ENCODE results near the gene EFCAB11.
A peak's percentile ranks its signal among the peaks of the same experiment; 100 is the strongest.

DNA sequence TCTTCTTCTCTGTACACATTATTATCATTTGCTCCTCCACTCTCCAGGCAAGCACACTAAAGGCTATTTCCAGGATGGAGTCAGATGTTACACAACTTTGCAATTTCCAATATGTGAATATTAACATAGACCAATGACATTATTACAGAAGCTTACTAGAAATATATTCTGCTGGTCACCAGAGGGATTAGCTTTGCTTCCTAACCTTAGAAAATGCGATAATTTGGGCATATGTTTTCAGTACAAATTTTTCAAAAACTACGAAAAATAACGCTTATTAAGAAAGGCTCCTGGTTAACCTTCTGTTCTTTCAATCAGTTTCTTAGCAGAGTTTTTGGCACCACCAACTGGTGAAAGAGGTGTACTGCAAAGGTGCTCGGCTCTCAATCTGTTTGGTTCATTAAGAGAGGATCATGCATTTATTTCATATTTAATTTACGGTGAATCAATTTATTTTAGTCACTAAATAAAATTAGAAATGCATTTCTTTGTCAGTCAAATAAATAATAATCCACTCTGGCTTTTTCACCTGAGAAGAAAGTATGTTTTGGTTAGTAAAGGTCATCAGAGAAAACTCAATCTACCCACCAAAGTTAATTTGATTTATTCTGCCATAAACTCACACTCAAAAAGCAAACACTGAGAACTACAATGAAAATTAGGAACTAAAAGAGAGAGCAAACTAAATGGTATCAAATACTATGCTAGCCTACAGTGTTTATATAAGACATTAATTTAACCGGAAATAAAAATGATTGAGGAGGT is 39.2 kb downstream of the EFCAB11 start:
- TF ChIP-seq EZH2phosphoT487 (IDR thresholded peaks at IDR 0.05; ENCODE audit: borderline replicate concordance, low read length), result no peak
- peak; percentile 89 for TF ChIP-seq CTCF (IDR thresholded peaks at IDR 0.05; ENCODE audit: low read depth, low read length, poor library complexity, severe bottlenecking)
